ENCODE results near the gene TMEM131L.

DNA sequence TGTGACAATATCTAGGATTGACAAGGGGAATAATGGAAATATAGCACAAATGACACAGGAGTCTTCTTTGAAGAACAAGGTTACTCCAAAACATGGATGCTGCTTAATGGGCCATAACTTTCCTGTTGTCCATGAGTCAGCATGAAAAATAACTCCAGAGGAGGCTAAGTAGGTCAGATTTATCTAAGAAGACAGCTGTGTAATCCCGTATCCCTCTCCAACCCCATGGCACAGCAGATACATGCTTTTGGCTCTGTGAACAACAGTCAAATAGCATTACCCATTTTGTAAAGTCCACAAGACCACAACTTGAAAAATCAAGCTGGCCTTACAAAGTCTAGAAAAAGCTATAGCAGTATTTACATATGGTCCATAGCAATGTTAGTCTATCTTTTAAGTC, 2.1 kb upstream of the TMEM131L start:
- no peak for TF ChIP-seq CTCF (IDR thresholded peaks at IDR 0.05; ENCODE audit: low read depth, low read length, poor library complexity, severe bottlenecking)
- TF ChIP-seq EZH2phosphoT487 (IDR thresholded peaks at IDR 0.05; ENCODE audit: borderline replicate concordance, low read length), result no peak
